Activated naive CD8-positive, alpha-beta T cell treated with anti-CD3 and anti-CD28 coated beads for 36 hours (primary cell): ENCODE results near the gene LRBA. TPM values are rescaled to one million over a fixed set of nuclear protein-coding genes. Genes with fewer than 3 reads are reported as not detected.
"Not testable (repeated sequence)": the region's sequence is repeated elsewhere in the genome, so short reads cannot be mapped to it uniquely, and the experiment has no call there.

ENCODE experiments used
- DNase-seq: peaks from one replicate; pipeline ENCODE4 v3.0.0; 2021
- H3K27ac Mint-ChIP-seq: one replicate; pipeline ENCODE4 v1.8.0; 2022; ENCODE audit warnings: mild to moderate bottlenecking, moderate library complexity, mixed read lengths
- H3K27me3 Mint-ChIP-seq: one replicate; pipeline ENCODE4 v1.8.0; 2022; ENCODE audit warnings: mild to moderate bottlenecking, mixed read lengths
- H3K36me3 Mint-ChIP-seq: one replicate; pipeline ENCODE4 v1.8.0; 2021; ENCODE audit warnings: mild to moderate bottlenecking, mixed read lengths
- H3K4me1 Mint-ChIP-seq: one replicate; pipeline ENCODE4 v1.8.0; 2021; ENCODE audit warnings: mixed read lengths
- H3K4me3 Mint-ChIP-seq: one replicate; pipeline ENCODE4 v1.8.0; 2022; ENCODE audit warnings: mild to moderate bottlenecking, moderate library complexity, mixed read lengths
- H3K9me3 Mint-ChIP-seq: one replicate; pipeline ENCODE4 v1.8.0; 2022; ENCODE audit warnings: mixed read lengths
- total RNA-seq, 2 experiments: library from RNA; stranded (reverse); gene quantifications; one replicate each; pipeline ENCODE4 v1.2.3, GENCODE V29; 2021

The LRBA gene
- total RNA-seq, 2 experiments from 2014 or later: 52.5 to 61.2 TPM

- not testable (repeated sequence) for H3K4me1 Mint-ChIP-seq, DNase-seq, H3K27ac Mint-ChIP-seq, H3K4me3 Mint-ChIP-seq, H3K27me3 Mint-ChIP-seq, H3K9me3 Mint-ChIP-seq
- H3K36me3 Mint-ChIP-seq: peaks cover 34% of the 10 kb centered on the region
These were observed 96.5 kb downstream of the LRBA start for GRCh38 chr4:150918562-150918961.

- H3K9me3 Mint-ChIP-seq: peaks cover 23% of the 10 kb centered on the region
- peaks cover 75% of the 10 kb centered on the region for H3K36me3 Mint-ChIP-seq
- no peaks in the 10 kb centered on the region for H3K27me3 Mint-ChIP-seq
- DNase-seq: no peak
- peaks cover 22% of the 10 kb centered on the region for H3K4me1 Mint-ChIP-seq
- H3K27ac Mint-ChIP-seq: no peak overlapping the region
- no peak overlapping the region for H3K4me3 Mint-ChIP-seq
These were observed 103.8 kb downstream of the LRBA start for GRCh38 chr4:150911326-150911725.

- DNase-seq: no peak
- Mint-ChIP-seq H3K4me3 (no peak overlapping the region), H3K36me3 (peaks cover 74% of the 10 kb centered on the region), H3K27ac (peak overlapping the region; percentile 4), H3K4me1 (peaks cover 28% of the 10 kb centered on the region), H3K9me3 (peaks cover 23% of the 10 kb centered on the region), H3K27me3 (no peaks in the 10 kb centered on the region)
These were observed 106.0 kb downstream of the LRBA start for GRCh38 chr4:150909116-150909515.

- H3K27me3 Mint-ChIP-seq: no peaks in the 10 kb centered on the region
- H3K9me3 Mint-ChIP-seq: peaks cover 13% of the 10 kb centered on the region
- H3K27ac Mint-ChIP-seq: no peak overlapping the region
- H3K4me3 Mint-ChIP-seq: no peak overlapping the region
- H3K4me1 Mint-ChIP-seq: peaks cover 32% of the 10 kb centered on the region
- DNase-seq: no peak
- H3K36me3 Mint-ChIP-seq: peaks cover 69% of the 10 kb centered on the region
These were observed 108.0 kb downstream of the LRBA start for GRCh38 chr4:150906987-150907633.

GRCh38 chr4:150904671-150905070 lies 110.4 kb downstream of the LRBA start:
- peaks cover 29% of the 10 kb centered on the region for H3K4me1 Mint-ChIP-seq
- no peak overlapping the region for H3K27ac Mint-ChIP-seq
- no peaks in the 10 kb centered on the region for H3K27me3 Mint-ChIP-seq
- no peak for DNase-seq
- H3K9me3 Mint-ChIP-seq: no peaks in the 10 kb centered on the region
- H3K36me3 Mint-ChIP-seq: peaks cover 56% of the 10 kb centered on the region
- H3K4me3 Mint-ChIP-seq: no peak overlapping the region

GRCh38 chr4:150903603-150904002 lies 111.5 kb downstream of the LRBA start:
- no peak overlapping the region for H3K4me3 Mint-ChIP-seq
- H3K9me3 Mint-ChIP-seq: no peaks in the 10 kb centered on the region
- H3K27me3 Mint-ChIP-seq: no peaks in the 10 kb centered on the region
- H3K36me3 Mint-ChIP-seq: peaks cover 56% of the 10 kb centered on the region
- H3K27ac Mint-ChIP-seq: peak overlapping the region; percentile 38
- DNase-seq: no peak
- peaks cover 22% of the 10 kb centered on the region for H3K4me1 Mint-ChIP-seq

- Mint-ChIP-seq H3K27ac (no peak overlapping the region), H3K4me3 (no peak overlapping the region)
These were observed 118.6 kb downstream of the LRBA start for GRCh38 chr4:150896497-150896896.

GRCh38 chr4:150890246-150890645 lies 124.8 kb downstream of the LRBA start:
- Mint-ChIP-seq H3K27me3 (no peaks in the 10 kb centered on the region), H3K4me1 (peaks cover 13% of the 10 kb centered on the region), H3K36me3 (peaks cover 36% of the 10 kb centered on the region), H3K27ac (no peak overlapping the region), H3K9me3 (no peaks in the 10 kb centered on the region), H3K4me3 (no peak overlapping the region)
- DNase-seq: no peak

More at GRCh38 chr4:150896497-150896896, 118.6 kb downstream of the LRBA start:
- peaks cover 1% of the 10 kb centered on the region for H3K9me3 Mint-ChIP-seq
- H3K27me3 Mint-ChIP-seq: no peaks in the 10 kb centered on the region
- H3K36me3 Mint-ChIP-seq: peaks cover 44% of the 10 kb centered on the region
- peaks cover 3% of the 10 kb centered on the region for H3K4me1 Mint-ChIP-seq
- DNase-seq: no peak

- DNase-seq: no peak
- H3K9me3 Mint-ChIP-seq: no peaks in the 10 kb centered on the region
- no peak overlapping the region for H3K27ac Mint-ChIP-seq
- H3K36me3 Mint-ChIP-seq: peaks cover 38% of the 10 kb centered on the region
- no peaks in the 10 kb centered on the region for H3K27me3 Mint-ChIP-seq
- H3K4me3 Mint-ChIP-seq: no peak overlapping the region
- peaks cover 15% of the 10 kb centered on the region for H3K4me1 Mint-ChIP-seq
These were observed 125.8 kb downstream of the LRBA start for GRCh38 chr4:150889306-150889705.

- no peaks in the 10 kb centered on the region for H3K27me3 Mint-ChIP-seq
- peaks cover 15% of the 10 kb centered on the region for H3K4me1 Mint-ChIP-seq
- H3K4me3 Mint-ChIP-seq: no peak overlapping the region
- no peak for DNase-seq
- no peaks in the 10 kb centered on the region for H3K9me3 Mint-ChIP-seq
- no peak overlapping the region for H3K27ac Mint-ChIP-seq
- H3K36me3 Mint-ChIP-seq: peaks cover 34% of the 10 kb centered on the region
These were observed 126.5 kb downstream of the LRBA start for GRCh38 chr4:150888625-150889024.

GRCh38 chr4:150888217-150888616 lies 126.9 kb downstream of the LRBA start:
- Mint-ChIP-seq H3K9me3 (no peaks in the 10 kb centered on the region), H3K27me3 (no peaks in the 10 kb centered on the region), H3K36me3 (peaks cover 30% of the 10 kb centered on the region), H3K27ac (peak overlapping the region; percentile 2), H3K4me3 (no peak overlapping the region), H3K4me1 (peaks cover 15% of the 10 kb centered on the region)
- DNase-seq: no peak

- peaks cover 26% of the 10 kb centered on the region for H3K36me3 Mint-ChIP-seq
- H3K4me3 Mint-ChIP-seq: no peak overlapping the region
- H3K9me3 Mint-ChIP-seq: no peaks in the 10 kb centered on the region
- H3K4me1 Mint-ChIP-seq: peaks cover 15% of the 10 kb centered on the region
- DNase-seq: no peak
- no peaks in the 10 kb centered on the region for H3K27me3 Mint-ChIP-seq
- H3K27ac Mint-ChIP-seq: no peak overlapping the region
These were observed 128.5 kb downstream of the LRBA start for GRCh38 chr4:150886597-150886996.

- H3K27ac Mint-ChIP-seq: no peak overlapping the region
- no peak for DNase-seq
- H3K4me3 Mint-ChIP-seq: no peak overlapping the region
- H3K36me3 Mint-ChIP-seq: peaks cover 42% of the 10 kb centered on the region
- H3K27me3 Mint-ChIP-seq: no peaks in the 10 kb centered on the region
- H3K4me1 Mint-ChIP-seq: peaks cover 15% of the 10 kb centered on the region
- H3K9me3 Mint-ChIP-seq: peaks cover 4% of the 10 kb centered on the region
These were observed 130.5 kb downstream of the LRBA start for GRCh38 chr4:150884625-150885024.

- H3K9me3 Mint-ChIP-seq: peaks cover 24% of the 10 kb centered on the region
- no peak overlapping the region for H3K4me3 Mint-ChIP-seq
- peaks cover 13% of the 10 kb centered on the region for H3K4me1 Mint-ChIP-seq
- DNase-seq: no peak
- H3K27me3 Mint-ChIP-seq: no peaks in the 10 kb centered on the region
- no peak overlapping the region for H3K27ac Mint-ChIP-seq
- H3K36me3 Mint-ChIP-seq: peaks cover 51% of the 10 kb centered on the region
These were observed 139.7 kb downstream of the LRBA start for GRCh38 chr4:150875367-150875766.

- no peak overlapping the region for H3K27ac Mint-ChIP-seq
- H3K36me3 Mint-ChIP-seq: peaks cover 43% of the 10 kb centered on the region
- peaks cover 20% of the 10 kb centered on the region for H3K9me3 Mint-ChIP-seq
- H3K4me1 Mint-ChIP-seq: peaks cover 13% of the 10 kb centered on the region
- no peaks in the 10 kb centered on the region for H3K27me3 Mint-ChIP-seq
- H3K4me3 Mint-ChIP-seq: no peak overlapping the region
- DNase-seq: no peak
These were observed 140.5 kb downstream of the LRBA start for GRCh38 chr4:150874338-150875226.
